ENCODE measurements around the gene MTREX. TPM values are rescaled to one million over a fixed set of nuclear protein-coding genes. Genes with fewer than 3 reads are reported as not detected.

The MTREX gene
- polyA plus RNA-seq, 1 donor (not counting 4 experiments of a cell fraction or from before 2014, with no cell fraction given) = 71.4 TPM

DNA sequence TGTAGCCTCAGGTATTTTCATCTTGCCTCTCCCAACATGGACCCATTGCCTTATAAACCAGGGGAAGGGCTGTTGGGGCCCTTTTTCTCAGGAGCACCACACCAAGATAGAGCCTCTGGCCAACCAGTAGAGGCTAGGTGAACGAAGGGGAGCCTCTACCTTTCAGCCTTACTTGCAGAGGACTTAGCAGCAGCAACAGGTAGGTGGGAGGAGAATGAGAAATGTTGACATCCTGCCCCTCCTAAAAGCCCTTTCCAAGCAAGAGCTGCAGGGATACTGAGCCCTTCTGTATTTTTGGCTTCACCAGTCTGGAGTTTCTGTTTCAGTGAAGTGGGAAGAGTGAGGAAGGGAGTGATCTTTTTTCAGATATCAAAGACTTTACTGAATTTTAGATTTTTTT, 77.4 kb downstream of the MTREX start:
- FAIRE-seq (no peak), DNase-seq (ENCODE audit: low read depth, low spot score) (no peak)
- no peaks in the 10 kb centered on the region for H4K20me1 ChIP-seq (ENCODE audit: control insufficient read depth, extremely low read depth, insufficient read depth, low read length)
- no peak overlapping the region for H3K9ac ChIP-seq (ENCODE audit: control insufficient read depth, extremely low read depth, insufficient read depth, low read length)
- H3K36me3 ChIP-seq (ENCODE audit: control insufficient read depth in 2 of 2, extremely low read depth in 1 of 2, insufficient read depth in 2 of 2, low read length in 2 of 2) = peaks cover 4 to 6% of the 10 kb centered on the region in 2 experiments
- H3K9me1 ChIP-seq (ENCODE audit: control insufficient read depth, extremely low read depth, insufficient read depth, low read length) = no peaks in the 10 kb centered on the region
- no peaks in the 10 kb centered on the region for H3K4me1 ChIP-seq (ENCODE audit: control insufficient read depth, extremely low read depth, insufficient read depth, low read length)
- H3K4me3 ChIP-seq (ENCODE audit: control insufficient read depth in 2 of 3, extremely low read depth in 1 of 3, insufficient read depth in 2 of 3, low read depth in 1 of 3, low read length in 3 of 3) = no peak overlapping the region
- H2AFZ ChIP-seq (ENCODE audit: control insufficient read depth, low read length) = no peak overlapping the region
- H3K9me3 ChIP-seq (ENCODE audit: control insufficient read depth, low read depth, low read length) = no peaks in the 10 kb centered on the region
- peaks cover 5% of the 10 kb centered on the region for H3K79me2 ChIP-seq (ENCODE audit: control insufficient read depth, insufficient read depth, low read length)
- H3K27me3 ChIP-seq (ENCODE audit: control insufficient read depth, extremely low read depth, insufficient read depth, low read length) = no peaks in the 10 kb centered on the region
- H3K4me2 ChIP-seq (ENCODE audit: control insufficient read depth, extremely low read depth, insufficient read depth, low read depth, low read length) = no peak overlapping the region
- H3K27ac ChIP-seq (ENCODE audit: control insufficient read depth, insufficient read depth, low read length) = no peak overlapping the region
- dilution Hi-C loops (cut with MboI; ENCODE audit: extremely low pct_ligation_motif_present, low sequenced_read_pairs) = no loop called here
- no peak for TF ChIP-seq EZH2 (IDR thresholded peaks at IDR 0.05; ENCODE audit: low read length)
- TF ChIP-seq, protein P1, sequence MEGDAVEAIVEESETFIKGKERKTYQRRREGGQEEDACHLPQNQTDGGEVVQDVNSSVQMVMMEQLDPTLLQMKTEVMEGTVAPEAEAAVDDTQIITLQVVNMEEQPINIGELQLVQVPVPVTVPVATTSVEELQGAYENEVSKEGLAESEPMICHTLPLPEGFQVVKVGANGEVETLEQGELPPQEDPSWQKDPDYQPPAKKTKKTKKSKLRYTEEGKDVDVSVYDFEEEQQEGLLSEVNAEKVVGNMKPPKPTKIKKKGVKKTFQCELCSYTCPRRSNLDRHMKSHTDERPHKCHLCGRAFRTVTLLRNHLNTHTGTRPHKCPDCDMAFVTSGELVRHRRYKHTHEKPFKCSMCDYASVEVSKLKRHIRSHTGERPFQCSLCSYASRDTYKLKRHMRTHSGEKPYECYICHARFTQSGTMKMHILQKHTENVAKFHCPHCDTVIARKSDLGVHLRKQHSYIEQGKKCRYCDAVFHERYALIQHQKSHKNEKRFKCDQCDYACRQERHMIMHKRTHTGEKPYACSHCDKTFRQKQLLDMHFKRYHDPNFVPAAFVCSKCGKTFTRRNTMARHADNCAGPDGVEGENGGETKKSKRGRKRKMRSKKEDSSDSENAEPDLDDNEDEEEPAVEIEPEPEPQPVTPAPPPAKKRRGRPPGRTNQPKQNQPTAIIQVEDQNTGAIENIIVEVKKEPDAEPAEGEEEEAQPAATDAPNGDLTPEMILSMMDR (optimal IDR thresholded peaks at IDR 0.05 in 1 of 3, IDR thresholded peaks at IDR 0.05 in 1 of 3, conservative IDR thresholded peaks at IDR 0.05 in 1 of 3; ENCODE audit: extremely low read depth in 1 of 3, insufficient read depth in 2 of 3, low read length in 3 of 3) = no peak

DNA sequence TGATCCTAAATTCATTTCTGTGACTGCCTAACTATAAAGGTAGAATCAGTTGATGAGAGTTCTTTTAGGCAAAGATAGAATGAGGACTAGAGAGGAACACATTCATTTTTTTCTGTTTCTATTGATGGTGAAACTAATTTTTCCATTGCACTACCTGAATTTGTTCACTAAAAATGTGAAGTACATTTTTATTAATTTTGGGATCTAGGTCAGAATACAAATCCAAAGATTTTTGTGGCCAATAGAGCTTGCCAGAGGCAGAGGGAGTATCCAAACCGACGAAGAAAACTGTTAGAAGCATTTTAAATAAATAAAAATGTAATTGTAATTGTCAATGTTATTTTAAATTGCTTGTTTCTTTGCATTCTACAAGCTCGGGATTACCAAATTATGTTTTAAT, 78.1 kb downstream of the MTREX start:
- H2AFZ ChIP-seq (ENCODE audit: control insufficient read depth, low read length) = no peak overlapping the region

More for the DNA sequence above, 78.1 kb downstream of the MTREX start:
- FAIRE-seq (no peak), DNase-seq (ENCODE audit: low read depth, low spot score) (no peak)
- no peak overlapping the region for H3K27ac ChIP-seq (ENCODE audit: control insufficient read depth, insufficient read depth, low read length)
- no peaks in the 10 kb centered on the region for H3K9me1 ChIP-seq (ENCODE audit: control insufficient read depth, extremely low read depth, insufficient read depth, low read length)
- no peaks in the 10 kb centered on the region for H4K20me1 ChIP-seq (ENCODE audit: control insufficient read depth, extremely low read depth, insufficient read depth, low read length)
- no peak overlapping the region for H3K4me3 ChIP-seq (ENCODE audit: control insufficient read depth in 2 of 3, extremely low read depth in 1 of 3, insufficient read depth in 2 of 3, low read depth in 1 of 3, low read length in 3 of 3)
- no peaks in the 10 kb centered on the region for H3K9me3 ChIP-seq (ENCODE audit: control insufficient read depth, low read depth, low read length)
- TF ChIP-seq, protein P1 (optimal IDR thresholded peaks at IDR 0.05 in 1 of 3, IDR thresholded peaks at IDR 0.05 in 1 of 3, conservative IDR thresholded peaks at IDR 0.05 in 1 of 3; ENCODE audit: extremely low read depth in 1 of 3, insufficient read depth in 2 of 3, low read length in 3 of 3) = no peak
- TF ChIP-seq EZH2 (IDR thresholded peaks at IDR 0.05; ENCODE audit: low read length) = no peak
- peaks cover 4 to 6% of the 10 kb centered on the region in 2 experiments for H3K36me3 ChIP-seq (ENCODE audit: control insufficient read depth in 2 of 2, extremely low read depth in 1 of 2, insufficient read depth in 2 of 2, low read length in 2 of 2)
- dilution Hi-C loops (cut with MboI; ENCODE audit: extremely low pct_ligation_motif_present, low sequenced_read_pairs) = no loop called here
- H3K27me3 ChIP-seq (ENCODE audit: control insufficient read depth, extremely low read depth, insufficient read depth, low read length) = no peaks in the 10 kb centered on the region
- H3K4me2 ChIP-seq (ENCODE audit: control insufficient read depth, extremely low read depth, insufficient read depth, low read depth, low read length) = no peak overlapping the region
- H3K79me2 ChIP-seq (ENCODE audit: control insufficient read depth, insufficient read depth, low read length) = peaks cover 2% of the 10 kb centered on the region
- no peaks in the 10 kb centered on the region for H3K4me1 ChIP-seq (ENCODE audit: control insufficient read depth, extremely low read depth, insufficient read depth, low read length)
- no peak overlapping the region for H3K9ac ChIP-seq (ENCODE audit: control insufficient read depth, extremely low read depth, insufficient read depth, low read length)

Measured in keratinocyte (primary cell).